NCI-H510A treated with DMSO at 0.1 percent for 48 hours (cell line): ENCODE data around the gene NHSL1.

ENCODE experiments used
- DNase-seq: peaks from one replicate; lab custom pipeline; 2025; lab: John Stamatoyannopoulos, UW

Gene NHSL1

DNA sequence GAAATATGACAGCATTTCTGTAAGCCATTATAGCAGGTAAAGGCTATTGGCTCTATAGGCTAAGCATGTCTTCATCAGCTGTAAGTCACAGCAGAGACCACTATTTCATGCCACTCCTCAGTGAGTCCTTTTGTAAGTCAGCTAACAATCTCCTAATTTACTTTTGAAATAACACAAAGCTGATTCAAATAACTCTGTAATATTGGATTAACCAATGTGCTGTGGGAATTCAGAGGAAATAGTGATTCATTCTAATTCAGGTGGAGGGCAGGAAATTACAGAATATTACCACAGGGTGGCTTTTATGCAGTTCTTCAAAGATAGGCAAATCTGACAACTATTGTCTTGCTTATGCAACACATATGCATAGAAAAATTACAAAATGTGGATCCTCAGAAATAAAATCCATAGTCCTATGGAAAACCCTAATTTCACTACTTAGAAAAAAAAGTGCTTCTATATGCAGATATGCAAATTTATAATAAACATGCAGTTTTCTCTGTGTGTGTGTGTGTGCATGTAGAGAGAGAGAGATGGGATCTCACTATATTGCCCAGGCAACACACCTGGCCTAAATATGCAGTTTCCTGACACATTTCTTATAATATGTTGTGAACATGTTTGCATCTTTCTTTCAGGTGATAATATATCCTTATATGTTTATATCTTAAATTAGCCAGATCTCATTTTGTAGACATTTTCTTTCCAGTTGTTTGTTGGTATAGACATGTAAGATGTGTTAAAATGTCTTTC, 126.4 kb downstream of the NHSL1 start:
- no peak for DNase-seq
